SKM-1 treated with dmso at 0.1 percent for 144 hours (cell line): ENCODE measurements around the gene GYPE.
A peak's percentile ranks its signal among the peaks of the same experiment; 100 is the strongest.
"Not testable (repeated sequence)": the region's sequence is repeated elsewhere in the genome, so short reads cannot be mapped to it uniquely, and the experiment has no call there.

Experiments used
- DNase-seq: peaks from one replicate; lab custom pipeline; 2025; ENCODE audit not compliant: unreplicated experiment; lab: John Stamatoyannopoulos, UW

Gene GYPE

DNA sequence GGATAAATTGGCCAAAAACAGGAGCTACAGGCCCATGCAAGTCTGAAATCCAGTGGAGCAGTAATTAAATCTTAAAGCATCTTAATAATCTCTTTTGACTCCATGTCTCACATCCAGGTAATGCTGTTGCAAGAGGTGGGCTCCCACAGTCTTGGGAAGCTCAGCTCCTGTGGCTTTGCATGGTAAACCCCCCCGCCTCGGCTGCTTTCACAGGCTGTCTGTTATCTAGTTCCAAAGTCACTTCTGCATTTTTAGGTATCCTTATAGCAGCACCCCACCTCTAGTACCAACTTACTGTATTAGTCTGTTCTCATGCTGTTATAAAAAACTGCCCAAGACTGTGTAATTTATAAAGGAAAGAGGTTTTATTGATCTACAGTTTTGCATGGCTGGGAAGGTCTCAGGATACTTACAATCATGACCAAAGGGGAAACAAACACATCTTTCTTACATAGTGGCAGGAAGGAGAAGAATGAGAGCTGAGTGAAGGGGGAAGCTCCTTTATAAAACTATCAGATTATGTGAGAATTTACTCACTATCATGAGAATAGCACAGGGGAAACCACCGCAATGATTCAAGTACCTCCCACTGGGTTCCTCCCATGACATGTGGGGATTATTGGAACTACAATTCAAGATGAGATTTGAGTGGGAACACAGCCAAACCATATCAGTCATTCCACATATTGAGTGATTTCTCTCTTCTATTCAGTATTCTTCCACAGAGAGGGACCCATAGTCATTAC is 34.7 kb downstream of the GYPE start:
- not testable (repeated sequence) for DNase-seq

DNA sequence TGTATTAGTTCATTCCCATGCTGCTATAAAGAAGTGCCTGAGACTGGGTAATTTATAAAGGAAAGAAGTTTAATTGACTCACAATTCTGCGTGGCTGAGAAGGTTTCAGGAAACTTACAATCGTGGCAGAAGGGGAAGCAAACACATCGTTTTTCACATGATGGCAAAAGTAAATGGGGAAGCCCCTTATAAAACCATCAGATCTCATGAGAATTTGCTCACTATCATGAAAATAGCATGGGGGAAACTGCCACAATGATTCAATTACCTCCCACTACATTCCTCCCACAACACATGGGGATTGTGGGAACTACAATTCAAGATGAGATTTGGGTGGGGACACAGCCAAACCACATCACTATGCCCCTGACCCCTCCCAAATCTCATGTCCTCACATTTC is 35.4 kb downstream of the GYPE start:
- not testable (repeated sequence) for DNase-seq

DNA sequence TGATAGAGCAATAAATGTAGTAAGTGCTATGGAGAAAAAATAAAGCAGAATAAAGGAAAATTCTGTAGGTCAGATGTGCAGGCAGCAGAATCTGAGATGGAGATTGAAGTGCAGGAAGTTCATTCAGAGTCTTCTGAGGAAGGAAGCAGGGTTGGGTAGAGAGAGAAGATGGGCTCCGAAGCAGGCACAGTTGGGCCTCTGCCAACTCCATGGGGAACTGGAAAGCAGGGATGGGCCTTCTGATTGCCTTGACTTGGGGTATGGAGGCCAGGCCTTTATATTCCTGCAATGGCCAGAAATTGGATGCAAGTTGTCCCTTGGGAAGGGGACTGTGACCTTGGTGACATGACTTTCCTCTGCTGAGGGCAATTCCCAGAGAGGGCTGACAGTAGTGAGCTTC is 42.6 kb downstream of the GYPE start:
- DNase-seq = not testable (repeated sequence)

DNA sequence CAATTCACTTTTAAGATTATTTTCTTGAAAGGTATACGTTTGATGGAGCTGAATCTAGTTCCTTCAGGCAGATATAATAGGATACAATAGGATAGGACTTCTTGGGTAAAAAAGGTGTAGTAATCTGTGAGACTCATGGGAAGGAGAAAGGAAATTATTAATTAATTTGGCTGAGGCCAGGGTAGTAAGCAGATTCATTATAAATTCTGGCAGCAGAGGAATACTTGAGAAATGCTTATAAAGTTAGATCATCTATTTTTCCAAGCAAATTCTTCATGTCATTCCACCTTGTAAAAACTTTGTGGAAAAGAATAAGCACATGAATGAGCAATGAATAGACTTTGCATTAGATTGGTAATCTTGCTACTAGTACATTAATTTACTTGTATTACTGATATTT is 46.9 kb downstream of the GYPE start:
- DNase-seq = no peak

DNA sequence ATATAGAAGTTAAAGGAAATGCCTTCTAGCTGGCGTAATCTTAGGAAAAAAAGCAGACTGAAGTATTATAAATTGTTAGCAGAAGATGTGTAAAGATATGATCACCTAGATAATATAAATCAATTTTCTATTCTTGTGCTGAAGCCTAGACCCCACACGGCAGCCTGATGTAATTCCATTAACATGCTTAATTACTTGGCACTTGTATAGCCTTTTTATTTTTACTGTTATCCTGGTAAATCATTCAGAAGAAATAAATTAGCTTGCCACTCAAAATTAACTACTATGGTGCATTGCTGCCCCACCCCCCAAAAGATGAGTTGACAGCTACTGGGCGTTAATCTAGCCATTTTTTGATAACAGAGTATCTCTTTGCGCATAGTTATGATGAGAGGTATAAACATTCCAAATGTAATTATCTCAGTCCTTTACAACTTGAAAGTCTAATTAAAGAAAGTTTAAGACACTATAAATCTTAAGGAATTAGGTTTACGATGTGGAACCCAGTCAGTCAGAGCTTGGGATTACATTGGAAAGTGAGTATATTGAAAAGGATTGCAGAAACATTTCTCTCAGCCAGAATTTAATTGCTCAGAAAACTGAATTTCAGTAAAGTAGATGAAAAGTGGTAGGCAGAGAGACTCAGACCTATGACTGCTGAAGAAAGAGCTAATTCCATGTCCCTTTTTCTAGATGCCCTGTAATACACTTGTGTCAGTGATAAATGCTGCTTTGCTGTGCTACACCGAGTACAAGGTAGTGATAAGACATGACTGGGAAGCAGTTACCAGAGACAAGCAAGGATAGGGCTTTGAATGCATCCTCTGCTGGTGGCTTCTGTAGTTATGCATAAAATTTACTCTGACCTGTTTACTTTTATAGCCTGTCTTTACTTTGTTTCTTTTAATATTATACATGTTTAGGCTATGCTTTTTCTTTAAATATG is 47.7 kb downstream of the GYPE start:
- DNase-seq = not testable (repeated sequence)

DNA sequence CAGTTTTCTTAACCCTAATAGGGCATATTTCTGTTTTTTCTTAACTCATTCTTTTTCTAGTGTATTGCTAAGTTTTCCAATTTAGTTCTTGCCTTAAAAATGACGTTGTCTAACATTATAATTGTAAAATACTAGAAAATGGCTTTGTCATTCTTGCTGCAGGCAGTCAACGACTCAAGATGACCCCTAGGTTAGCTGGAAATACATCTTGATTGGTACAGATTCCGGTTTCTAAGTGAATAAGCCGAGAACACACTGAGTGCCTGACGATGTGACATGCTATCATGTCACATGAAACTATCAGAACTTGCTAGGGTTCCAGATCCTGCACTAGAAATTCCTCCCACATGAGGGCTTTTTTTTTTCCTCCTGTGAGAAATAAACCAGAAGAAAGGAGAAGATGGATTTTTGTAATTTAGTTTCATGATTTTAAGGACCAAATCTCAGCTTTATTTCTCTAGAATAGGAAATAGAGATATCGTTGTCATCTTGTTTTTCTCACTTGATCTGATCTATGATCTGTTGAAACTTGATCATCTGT is 49.3 kb downstream of the GYPE start:
- DNase-seq = not testable (repeated sequence)

DNA sequence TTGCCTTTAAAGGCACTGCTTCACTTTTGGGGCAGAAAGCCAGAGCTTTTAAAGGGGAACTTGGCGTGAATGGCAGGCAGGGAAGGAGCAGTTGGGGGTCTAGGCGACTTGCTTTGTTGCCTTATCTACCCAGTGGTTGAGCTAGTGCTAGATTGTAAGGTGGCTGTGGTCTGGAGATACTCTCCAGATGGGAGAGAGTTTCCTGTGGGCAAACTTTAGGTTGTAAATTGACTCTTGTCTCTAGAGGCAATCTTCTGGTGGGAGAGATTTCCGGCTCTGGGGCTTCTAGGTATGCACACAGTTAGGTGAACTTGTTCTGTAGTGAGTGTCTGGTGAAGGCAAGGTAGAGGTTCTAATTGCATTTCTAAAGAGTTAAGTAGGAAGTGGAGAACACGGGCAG is 50.7 kb downstream of the GYPE start:
- not testable (repeated sequence) for DNase-seq

DNA sequence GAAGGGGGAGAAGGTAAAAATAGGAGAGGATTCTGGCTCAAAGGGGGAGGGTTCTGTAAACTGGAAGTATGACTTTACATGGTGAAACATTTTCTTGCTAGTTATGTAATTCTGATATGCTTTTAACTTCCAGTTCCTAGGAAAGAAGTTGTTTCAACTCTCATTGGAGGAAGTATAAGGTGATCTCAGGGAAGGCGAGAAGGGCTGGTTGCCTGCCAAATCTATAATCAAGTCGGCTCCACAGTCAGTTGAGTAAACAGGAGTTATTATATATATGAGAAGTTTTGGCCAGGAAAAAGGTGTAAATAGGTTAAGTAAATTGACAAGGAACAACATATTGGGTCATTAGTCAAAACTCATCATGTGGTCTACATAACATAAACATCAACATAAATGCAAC is 56.1 kb downstream of the GYPE start:
- not testable (repeated sequence) for DNase-seq

DNA sequence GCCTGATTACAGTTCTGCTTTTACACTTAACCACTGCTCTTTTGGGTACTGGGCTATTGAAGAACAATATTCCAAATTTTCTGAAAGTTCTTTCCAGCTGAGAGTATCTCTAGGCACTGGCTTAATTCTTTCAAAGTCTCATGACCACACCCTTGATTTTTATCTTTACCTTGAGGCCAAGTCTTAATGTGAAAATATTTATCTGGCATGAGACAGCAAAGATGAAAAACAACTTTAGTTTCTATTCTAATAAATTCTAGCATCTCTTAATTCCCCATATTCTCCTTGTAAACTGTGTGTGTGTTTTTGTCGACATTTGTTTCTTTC is 61.9 kb downstream of the GYPE start:
- not testable (repeated sequence) for DNase-seq

DNA sequence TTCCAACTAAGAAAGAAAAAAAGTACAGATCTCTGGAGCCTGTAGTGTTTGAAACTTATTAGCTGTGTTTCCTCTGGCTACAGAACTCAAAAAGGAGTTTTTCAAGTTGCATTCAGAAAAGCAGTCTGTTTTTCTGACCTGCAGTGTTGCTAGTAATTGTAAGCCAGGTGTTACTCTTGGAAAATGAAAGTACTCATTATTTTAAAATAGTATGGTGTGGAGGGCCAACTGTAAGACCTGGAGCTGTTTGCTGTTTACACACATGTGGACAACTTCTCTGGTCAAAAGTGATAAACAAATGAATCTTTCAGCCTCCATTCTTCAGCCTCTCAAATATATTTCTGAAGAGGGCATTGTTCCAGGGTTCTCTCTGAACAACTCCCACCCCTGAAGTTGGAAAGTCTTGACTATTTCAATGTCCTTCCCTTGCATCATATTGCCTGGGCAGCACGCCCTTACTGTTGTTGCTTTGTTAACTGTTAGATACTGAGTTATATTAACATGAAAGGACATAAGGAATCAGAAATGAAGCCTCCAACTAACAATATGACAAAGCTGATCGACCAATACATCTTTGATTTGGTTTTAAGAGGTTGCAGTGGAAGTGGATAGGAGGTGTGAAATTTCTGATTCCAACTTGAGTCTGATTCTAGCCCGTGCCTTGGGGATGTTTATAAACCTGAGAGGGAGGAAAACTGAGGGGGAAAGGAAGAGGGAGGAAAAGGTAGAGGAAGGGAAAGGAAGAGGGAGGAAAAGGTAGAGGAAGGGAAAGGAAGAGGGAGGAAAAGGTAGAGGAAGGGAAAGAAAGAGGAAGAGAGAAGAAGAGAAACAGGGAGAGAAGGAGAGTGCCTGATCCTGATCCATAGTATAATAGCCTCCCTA is 62.5 kb downstream of the GYPE start:
- not testable (repeated sequence) for DNase-seq

DNA sequence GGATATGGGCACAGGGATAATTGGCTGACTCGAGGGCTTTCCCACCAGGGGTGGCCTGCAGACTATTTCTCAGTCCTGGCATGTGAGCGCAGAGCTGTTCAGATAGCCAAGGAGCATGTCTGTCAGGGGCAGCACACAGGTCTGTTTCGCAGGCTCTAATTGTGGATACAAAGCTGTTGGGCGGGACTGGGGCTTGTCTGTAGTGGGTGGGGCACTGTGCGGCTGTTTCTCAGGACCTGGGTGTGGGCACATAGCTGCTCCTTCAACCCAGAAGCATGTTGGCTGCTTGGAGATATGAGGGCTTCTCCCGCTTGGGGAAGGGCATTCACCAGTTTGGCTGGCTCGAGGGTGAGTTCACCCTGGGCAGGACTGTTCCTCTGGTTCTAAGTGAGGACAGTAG is 65.9 kb downstream of the GYPE start:
- DNase-seq = not testable (repeated sequence)

DNA sequence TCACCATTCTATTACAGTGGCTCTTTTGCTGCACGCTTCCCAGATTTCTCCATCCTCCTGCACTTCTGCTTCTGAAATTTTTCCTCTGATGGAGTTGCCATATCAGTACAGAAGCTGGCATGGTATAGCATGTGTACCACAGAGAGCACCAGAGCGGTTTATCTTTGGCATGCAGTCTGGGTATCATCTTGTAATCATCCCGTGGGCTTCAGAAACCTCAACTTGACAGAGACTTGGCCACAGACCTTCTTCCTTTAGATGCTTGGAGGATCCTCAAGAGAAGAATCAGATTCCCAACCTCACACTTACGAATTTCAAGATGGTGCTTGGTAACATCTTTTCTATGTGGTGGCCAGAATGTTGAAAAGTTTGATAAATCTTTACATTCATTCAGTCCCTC is 71.2 kb downstream of the GYPE start:
- DNase-seq = not testable (repeated sequence)

DNA sequence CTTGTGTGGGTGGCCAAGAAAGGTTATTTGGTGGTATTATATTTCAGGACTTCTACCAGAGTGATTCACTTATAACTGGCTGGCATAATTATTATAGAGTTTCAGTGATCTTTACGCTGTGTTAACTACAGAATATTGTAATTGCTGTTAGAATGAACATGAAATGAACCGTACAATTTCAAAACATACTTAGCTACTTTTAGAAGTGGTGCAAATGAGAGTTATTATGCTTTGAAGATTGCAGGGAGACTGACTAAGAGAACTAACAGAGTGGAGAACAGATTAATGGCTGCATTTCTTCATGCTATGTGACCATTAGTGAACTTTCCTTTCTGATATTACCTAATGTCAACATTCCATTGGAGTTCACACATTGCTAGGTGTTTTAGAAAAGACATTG is 71.7 kb downstream of the GYPE start:
- DNase-seq = not testable (repeated sequence)

DNA sequence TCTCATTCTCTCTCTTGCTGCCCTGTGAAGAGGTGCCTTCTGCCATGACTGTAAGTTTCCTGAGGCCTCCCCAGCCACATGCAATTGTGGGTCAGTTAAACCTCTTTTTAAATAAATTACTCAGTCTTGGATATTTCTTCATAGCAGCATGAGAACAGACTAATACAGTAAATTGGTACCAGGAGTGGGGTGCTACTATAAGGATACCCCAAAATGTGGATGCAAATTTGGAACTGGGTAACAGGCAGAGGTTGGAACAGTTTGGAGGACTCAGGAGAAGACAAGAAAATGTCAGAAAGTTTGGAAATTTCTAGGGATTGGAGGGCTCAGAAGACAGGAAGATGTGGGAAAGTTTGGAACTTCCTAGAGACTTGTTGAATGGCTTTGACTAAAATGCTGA is 74.8 kb downstream of the GYPE start:
- not testable (repeated sequence) for DNase-seq

DNA sequence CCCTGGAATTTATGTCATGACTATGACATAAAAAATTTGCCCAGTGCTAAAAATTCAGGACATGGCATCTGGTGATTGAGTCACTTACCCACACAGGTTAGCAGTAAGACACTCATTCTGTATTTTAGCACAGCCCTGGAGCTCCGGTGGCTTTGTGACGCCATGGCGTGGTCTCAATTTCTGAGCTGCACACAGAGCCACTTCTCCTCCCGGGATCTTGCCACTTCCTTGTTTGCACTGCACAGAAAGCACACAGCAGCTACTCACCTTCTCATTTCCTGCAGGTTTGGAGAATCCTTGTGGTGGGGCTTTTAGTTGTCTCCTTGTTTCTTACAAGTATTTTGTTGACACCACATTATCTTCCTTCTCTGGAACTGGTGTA is 76.1 kb downstream of the GYPE start:
- peak; percentile 16 for DNase-seq
